GM10266 (cell line): ENCODE results near the gene SLC32A1.

Experiments used
- DNase-seq: peaks from one replicate; pipeline ENCODE4 v3.0.0; 2012; ENCODE audit errors: extremely low spot score
- CTCF ChIP-seq: IDR thresholded peaks from 2 replicates; pipeline ENCODE4 v1.5.1; 2012; ENCODE audit warnings: mild to moderate bottlenecking, low read depth; ENCODE audit not compliant: control insufficient read depth, insufficient read depth; ENCODE audit errors: missing control alignments

SLC32A1 gene

GRCh38 chr20:38766071-38766470 is 41.8 kb downstream of the SLC32A1 start:
- no peak for DNase-seq
- TF ChIP-seq CTCF, result no peak

GRCh38 chr20:38769376-38770295 is 45.4 kb downstream of the SLC32A1 start:
- TF ChIP-seq CTCF, result no peak
- no peak for DNase-seq

GRCh38 chr20:38770546-38770945 is 46.3 kb downstream of the SLC32A1 start:
- TF ChIP-seq CTCF, result no peak
- no peak for DNase-seq

- no peak for DNase-seq
- TF ChIP-seq CTCF, result no peak
These were observed 46.7 kb downstream of the SLC32A1 start for GRCh38 chr20:38770970-38771369.

GRCh38 chr20:38771621-38772020 is 47.3 kb downstream of the SLC32A1 start:
- DNase-seq, result no peak
- no peak for TF ChIP-seq CTCF

- TF ChIP-seq CTCF, result no peak
- DNase-seq, result no peak
These were observed 49.9 kb downstream of the SLC32A1 start for GRCh38 chr20:38774167-38774566.

GRCh38 chr20:38776363-38776762 is 52.1 kb downstream of the SLC32A1 start:
- TF ChIP-seq CTCF, result no peak

More at GRCh38 chr20:38776363-38776762, 52.1 kb downstream of the SLC32A1 start:
- DNase-seq, result no peak
